Ovary (tissue), 9 donors: ENCODE measurements around the gene GSTM1. TPM values are rescaled to one million over a fixed set of nuclear protein-coding genes. Genes with fewer than 3 reads are reported as not detected.
A peak's percentile ranks its signal among the peaks of the same experiment; 100 is the strongest.

Experiments used
- DNase-seq, 5 donors: peaks; one replicate each; pipeline ENCODE4 v3.0.0-alpha.2; 2019 to 2020
- H3K27ac ChIP-seq, 2 donors: fragments of 200-600 bp; one replicate each; pipeline versions ENCODE4 v1.5.1 to v1.8.0; 2019 to 2022
- H3K27me3 ChIP-seq: fragments of 200-600 bp; one replicate; pipeline ENCODE4 v1.8.0; 2022
- H3K36me3 ChIP-seq: fragments of 200-600 bp; sonication (generic); one replicate; pipeline ENCODE4 v1.5.1; 2019
- H3K4me1 ChIP-seq: one replicate; pipeline ENCODE4 v1.8.1; 2013; ENCODE audit warnings: mild to moderate bottlenecking, moderate library complexity; ENCODE audit not compliant: insufficient read depth
- H3K4me3 ChIP-seq: fragments of 200-600 bp; sonication (generic); one replicate; pipeline ENCODE4 v1.5.1; 2017
- H3K9me3 ChIP-seq, 2 donors: fragments of 200-600 bp in 1 of 2; sonication (generic) in 1 of 2; one replicate each; pipeline versions ENCODE4 v1.5.1 to v1.8.1; 2013 to 2019; ENCODE audit warnings: mild to moderate bottlenecking in 1 of 2, moderate library complexity in 1 of 2
- CTCF ChIP-seq, 3 donors: fragments of 450-650 bp in 2 of 3; fragments of 200-600 bp in 1 of 3; IDR thresholded peaks; one replicate each; pipeline versions ENCODE4 v1.5.1 to v1.8.0; 2016 to 2022; ENCODE audit warnings: antibody characterized with exemption in 3 of 3, mild to moderate bottlenecking in 1 of 3
- EP300 ChIP-seq: sonication (generic); formaldehyde crosslinking; IDR thresholded peaks from one replicate; pipeline ENCODE4 v1.6.1; 2017; ENCODE audit warnings: antibody characterized with exemption
- POLR2A ChIP-seq: fragments of 450-650 bp; IDR thresholded peaks from one replicate; pipeline ENCODE4 v1.6.1; 2017; ENCODE audit warnings: antibody characterized with exemption, mild to moderate bottlenecking, moderate library complexity
- WGBS, 3 donors: extraction: QIAGEN DNeasy Blood & Tissue Kit in 1 of 3; methylation state at CpG; one replicate each; pipeline versions ENCODE4 v1.1.5 to v1.1.7; 2013 to 2017; 5-methylcytosine and 5-hydroxymethylcytosine counted together
- intact Hi-C, 4 donors: fragments of 100-400 bp; cut with DNase I; formaldehyde crosslinking; loops; one replicate each; pipeline versions ENCODE4 v1.11.0 to v1.15.1; 2022 to 2023
- polyA plus RNA-seq, 2 donors: library from polyadenylated mRNA; stranded (reverse); fragments of 200-250 nt in 1 of 2; fragments of 350-450 nt in 1 of 2; fragmentation: Illumina TruSeq in 1 of 2; extraction: RNeasy Lipid Tissue Mini Kit (QIAGEN cat#74804) in 1 of 2; gene quantifications; one replicate each; pipeline ENCODE4 v1.2.3, GENCODE V29; 2013 to 2014
- total RNA-seq, 7 donors: library from RNA; depleted of rRNA in 2 of 7; stranded (reverse); fragments of >200 nt in 2 of 7; fragmentation: NEBNext Ultra II Directional in 3 of 7; extraction: Animal tissue kit (Norgen Biotek cat#: 25700) in 3 of 7; gene quantifications; one replicate each; pipeline versions ENCODE4 v1.1.0 to v1.2.4, GENCODE V29; 2016 to 2023
- donor health status: DM: no; HTN: no; CAD: no; lungs with moderate emphysema.
- donor health status: DM: no; HTN: no; CAD: no.
- donor health status: Bipolar disorder and iron deficiency.
- donor health status: DM: yes; HTN: yes; CAD: no.
- donor health status: DM: no; HTN: no; CAD: no.
- donor health status: DM: yes; HTN: yes; CAD: no.

The GSTM1 gene
- total and polyA plus RNA-seq, 9 donors = 0.32 to 482 (median 181) TPM; not detected in 3

- 36 to 46% (median 39%) methylated on average over 32 of the region's 32 CpGs for WGBS, 3 donors
Measured at GRCh38 chr1:109643385-109644230, 44.0 kb upstream of the GSTM1 start.

GRCh38 chr1:109644670-109645069 lies 42.9 kb upstream of the GSTM1 start:
- no CpG with 5 or more reads among the region's 10 CpGs for WGBS, 3 donors
- TF ChIP-seq POLR2A (no peak), EP300 (no peak), CTCF (IDR thresholded peaks at IDR 0.05) (no peak)

More at GRCh38 chr1:109643385-109644230, 44.0 kb upstream of the GSTM1 start:
- H3K27ac ChIP-seq = peak overlapping the region in 1 of 2 donors; percentile 35
- no peak overlapping the region for H3K4me3 ChIP-seq
- H3K36me3 ChIP-seq = no peaks in the 10 kb centered on the region
- no peak for TF ChIP-seq POLR2A
- TF ChIP-seq CTCF (IDR thresholded peaks at IDR 0.05) = peak; percentile 63 to 87 (median 71)
- no peak for TF ChIP-seq EP300
- no peaks in the 10 kb centered on the region for H3K9me3 ChIP-seq
- peak; percentile 75 to 92 (median 88) for DNase-seq
- no peaks in the 10 kb centered on the region for H3K4me1 ChIP-seq
- intact Hi-C loops = loop anchor here (2.0 to 10.0 kb wide), 5 partner anchors 96 to 341 kb away; partner anchors contain the start of genes AHCYL1 (in 2 of the 4) and GNAI3 (in 2 of the 4)
- H3K27me3 ChIP-seq = no peaks in the 10 kb centered on the region

GRCh38 chr1:109649491-109649914 lies 38.1 kb upstream of the GSTM1 start:
- DNase-seq = peak in 3 of 5 donors; percentile 21 to 34 (median 25)
- H3K27me3 ChIP-seq = no peaks in the 10 kb centered on the region
- peaks cover 2% of the 10 kb centered on the region for H3K4me1 ChIP-seq
- TF ChIP-seq CTCF (IDR thresholded peaks at IDR 0.05) (peak; percentile 34 to 63 (median 63)), POLR2A (no peak), EP300 (no peak)
- peak overlapping the region; percentile 15 for H3K4me3 ChIP-seq
- peak overlapping the region in 1 of 2 donors; percentile 64 for H3K27ac ChIP-seq
- H3K36me3 ChIP-seq = no peaks in the 10 kb centered on the region
- 4 to 14% (median 6%) methylated on average over 4 of the region's 4 CpGs for WGBS, 3 donors
- intact Hi-C loops = loop anchor here in 1 of 4 donors (10.0 kb wide), 1 partner anchor 335 kb away; the partner anchor contains the start of gene AHCYL1
- no peaks in the 10 kb centered on the region for H3K9me3 ChIP-seq

More at GRCh38 chr1:109644670-109645069, 42.9 kb upstream of the GSTM1 start:
- Histone ChIP-seq H3K9me3 (no peaks in the 10 kb centered on the region), H3K4me1 (no peaks in the 10 kb centered on the region), H3K27me3 (no peaks in the 10 kb centered on the region), H3K27ac (no peak overlapping the region), H3K4me3 (no peak overlapping the region), H3K36me3 (no peaks in the 10 kb centered on the region)
- intact Hi-C loops = loop anchor here (5.0 to 10.0 kb wide), 4 partner anchors 97 to 340 kb away; partner anchors contain the start of genes AHCYL1 (in 2 of the 4) and GNAI3 (in 2 of the 4)
- peak in 4 of 5 donors; percentile 24 to 70 (median 34) for DNase-seq

- Histone ChIP-seq H3K27me3 (no peaks in the 10 kb centered on the region), H3K36me3 (no peaks in the 10 kb centered on the region), H3K4me3 (no peak overlapping the region), H3K9me3 (no peaks in the 10 kb centered on the region), H3K27ac (no peak overlapping the region), H3K4me1 (peaks cover 8% of the 10 kb centered on the region)
- WGBS, 3 donors = 82 to 87% (median 86%) methylated on average over 3 of the region's 3 CpGs
- TF ChIP-seq POLR2A (no peak), CTCF (IDR thresholded peaks at IDR 0.05) (no peak), EP300 (no peak)
- DNase-seq = no peak
- intact Hi-C loops = no loop called here
Measured at GRCh38 chr1:109650609-109651008, 37.0 kb upstream of the GSTM1 start.
